BE2C (cell line): ENCODE data around the gene SLC9C1.

Experiments used
- DNase-seq: peaks from one replicate; pipeline ENCODE4 v3.0.0-alpha.2; 2020
- H3K27me3 ChIP-seq: fragments of 250-450 bp; sonication (Bioruptor Pico); 2 replicates; pipeline ENCODE4 v1.5.1; 2020; ENCODE audit warnings: mild to moderate bottlenecking
- H3K36me3 ChIP-seq: fragments of 250-450 bp; sonication (Bioruptor Pico); 2 replicates; pipeline ENCODE4 v1.5.1; 2020; ENCODE audit warnings: mild to moderate bottlenecking
- H3K4me1 ChIP-seq: fragments of 250-450 bp; sonication (Bioruptor Pico); 2 replicates; pipeline ENCODE4 v1.5.1; 2020
- H3K4me3 ChIP-seq: 2 replicates; pipeline ENCODE4 v1.5.1; 2011; ENCODE audit warnings: low read depth, low read length
- H3K9me3 ChIP-seq: fragments of 250-450 bp; sonication (Bioruptor Pico); 2 replicates; pipeline ENCODE4 v1.5.1; 2020
- CTCF ChIP-seq: IDR thresholded peaks from 2 replicates; pipeline ENCODE4 v1.5.1; 2012; ENCODE audit warnings: mild to moderate bottlenecking, low read depth, low read length

Gene SLC9C1

DNA sequence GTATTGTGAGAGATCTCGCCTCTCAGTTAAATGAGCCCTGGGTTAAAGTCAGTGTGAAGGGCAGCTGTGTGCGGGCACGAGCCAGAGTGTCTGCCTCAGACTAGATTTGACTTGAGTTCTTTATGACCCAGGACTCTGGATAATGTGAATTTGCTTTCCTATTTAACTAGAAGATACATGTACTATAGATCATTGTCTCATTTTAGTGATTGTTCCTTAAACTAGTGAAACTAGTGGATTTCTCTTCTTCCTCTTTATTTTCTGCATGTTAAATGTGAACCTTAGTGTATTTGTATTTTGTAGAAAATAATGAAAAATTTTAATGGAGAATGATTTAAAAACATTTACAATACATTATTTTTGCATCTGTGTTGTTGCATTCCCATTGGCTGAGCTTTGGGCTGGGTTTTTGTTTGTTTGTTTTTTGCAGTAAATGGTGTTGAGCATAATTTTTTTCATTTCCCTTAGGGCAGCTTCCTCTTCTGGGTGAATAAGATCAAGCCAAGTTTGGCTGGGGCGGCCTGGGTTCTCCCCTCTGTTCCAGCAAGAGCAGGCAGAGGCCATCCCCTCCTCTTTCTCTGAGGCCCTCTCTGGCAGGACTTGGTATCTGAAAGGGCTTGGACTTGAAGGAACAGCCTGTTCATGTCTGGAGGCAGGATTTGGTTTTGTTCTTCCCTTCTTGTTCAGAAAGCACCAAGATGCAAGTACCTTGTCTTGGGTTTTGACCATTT is 176.0 kb downstream of the SLC9C1 start:
- no peaks in the 10 kb centered on the region for H3K27me3 ChIP-seq
- TF ChIP-seq CTCF: no peak
- no peak for DNase-seq

GRCh38 chr3:112117415-112117814 is 176.6 kb downstream of the SLC9C1 start:
- H3K4me3 ChIP-seq: no peak overlapping the region
- TF ChIP-seq CTCF: no peak
- DNase-seq: no peak
- H3K27me3 ChIP-seq: no peaks in the 10 kb centered on the region
- H3K9me3 ChIP-seq: no peaks in the 10 kb centered on the region
- H3K4me1 ChIP-seq: no peaks in the 10 kb centered on the region
- no peaks in the 10 kb centered on the region for H3K36me3 ChIP-seq

More for the DNA sequence above, 176.0 kb downstream of the SLC9C1 start:
- no peak overlapping the region for H3K4me3 ChIP-seq
- no peaks in the 10 kb centered on the region for H3K9me3 ChIP-seq
- no peaks in the 10 kb centered on the region for H3K36me3 ChIP-seq
- no peaks in the 10 kb centered on the region for H3K4me1 ChIP-seq

- TF ChIP-seq CTCF: no peak
- no peaks in the 10 kb centered on the region for H3K36me3 ChIP-seq
- no peaks in the 10 kb centered on the region for H3K4me1 ChIP-seq
- no peaks in the 10 kb centered on the region for H3K27me3 ChIP-seq
- no peak for DNase-seq
- no peaks in the 10 kb centered on the region for H3K9me3 ChIP-seq
- no peak overlapping the region for H3K4me3 ChIP-seq
Measured at GRCh38 chr3:112116748-112117186, 177.2 kb downstream of the SLC9C1 start.

DNA sequence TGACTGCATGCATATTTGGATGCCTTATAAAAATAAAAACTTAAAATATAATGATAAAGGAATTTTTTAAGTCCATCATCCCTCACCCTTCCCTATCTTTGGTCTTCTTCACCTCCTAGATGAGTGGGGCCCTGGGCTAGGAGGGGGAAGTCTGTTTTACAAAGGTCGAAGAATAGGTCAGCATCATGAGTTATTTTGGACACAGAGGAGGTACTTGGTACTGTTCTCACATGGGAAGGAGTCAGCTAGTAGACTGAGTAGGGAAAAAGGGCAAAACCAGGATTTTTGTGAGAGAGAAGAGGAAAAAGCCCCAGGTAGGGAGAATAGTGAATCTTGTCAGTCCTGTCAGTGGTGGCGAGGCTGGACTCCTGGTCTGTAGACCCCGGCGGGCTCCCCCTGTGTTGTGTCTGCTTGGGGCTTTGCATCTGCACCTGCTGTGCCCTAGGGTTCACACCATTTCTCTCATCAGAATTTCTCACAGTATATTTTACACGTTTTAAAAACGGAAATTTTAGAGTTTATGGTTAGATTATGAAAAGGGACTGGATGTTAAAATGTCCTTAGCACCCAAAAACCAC is 178.1 kb downstream of the SLC9C1 start:
- Histone ChIP-seq H3K4me1 (no peaks in the 10 kb centered on the region), H3K36me3 (no peaks in the 10 kb centered on the region), H3K4me3 (no peak overlapping the region)

DNA sequence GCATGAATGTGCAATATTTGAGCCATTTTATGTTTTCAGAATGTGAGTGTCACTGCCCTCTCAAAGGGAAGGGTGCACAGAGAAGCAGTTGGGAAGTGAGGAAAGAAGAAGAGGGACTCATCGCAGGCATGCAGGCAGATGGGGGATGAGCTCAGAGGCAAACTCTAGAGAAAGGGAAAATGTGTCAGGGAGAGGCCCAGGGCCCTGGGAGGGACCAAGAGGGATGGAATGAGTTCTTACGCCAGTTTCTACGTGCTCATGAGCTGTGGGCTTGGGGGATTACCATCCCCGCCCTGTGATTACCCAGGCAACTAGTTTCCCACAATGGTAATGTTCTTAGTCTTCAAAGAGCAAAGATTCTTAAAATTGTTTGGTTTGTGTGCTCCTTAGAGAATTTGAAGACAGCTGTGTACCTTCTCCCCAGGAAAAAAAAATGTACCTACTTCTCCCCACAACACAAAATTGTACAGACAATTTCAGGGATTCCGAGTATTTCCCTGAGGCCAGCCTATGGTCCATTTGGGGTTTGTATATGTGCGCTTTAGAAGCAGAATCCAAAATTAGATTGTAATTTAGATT is 178.8 kb downstream of the SLC9C1 start:
- no peak for TF ChIP-seq CTCF
- Histone ChIP-seq H3K36me3 (no peaks in the 10 kb centered on the region), H3K4me3 (no peak overlapping the region), H3K4me1 (no peaks in the 10 kb centered on the region), H3K27me3 (no peaks in the 10 kb centered on the region), H3K9me3 (no peaks in the 10 kb centered on the region)
- DNase-seq: no peak

More for the DNA sequence above, 178.1 kb downstream of the SLC9C1 start:
- DNase-seq: no peak
- Histone ChIP-seq H3K27me3 (no peaks in the 10 kb centered on the region), H3K9me3 (no peaks in the 10 kb centered on the region)
- no peak for TF ChIP-seq CTCF

DNA sequence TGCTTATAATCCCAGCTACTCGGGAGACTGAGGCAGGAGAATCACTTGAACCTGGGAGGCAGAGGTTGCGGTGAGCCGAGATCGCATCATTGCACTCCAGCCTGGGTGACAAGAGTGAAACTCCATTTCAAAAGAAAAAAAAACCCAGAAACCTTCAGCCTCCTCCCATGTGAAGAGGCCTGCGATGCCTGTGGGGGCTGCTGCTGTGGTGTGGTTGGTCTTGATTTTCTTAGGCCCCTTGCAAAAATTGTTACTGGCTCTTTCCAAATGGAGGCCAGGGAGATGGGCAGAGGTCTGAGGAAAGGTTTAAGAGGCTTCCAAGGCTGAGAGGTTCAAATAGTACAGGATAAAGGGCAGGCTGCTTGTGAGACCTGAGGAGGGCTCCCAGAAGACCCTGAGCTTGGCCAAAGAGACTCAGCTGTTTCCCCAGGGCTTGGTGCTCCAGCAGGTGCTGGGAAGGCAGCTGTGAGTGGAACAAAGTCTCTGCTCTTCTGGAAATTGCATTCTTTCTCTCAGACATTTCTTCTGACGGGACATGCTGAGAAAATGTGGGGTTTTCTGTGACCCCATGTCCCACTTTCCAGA is 179.3 kb downstream of the SLC9C1 start:
- no peak for DNase-seq
- no peak for TF ChIP-seq CTCF
- H3K4me3 ChIP-seq: no peak overlapping the region
- no peaks in the 10 kb centered on the region for H3K4me1 ChIP-seq
- H3K36me3 ChIP-seq: no peaks in the 10 kb centered on the region
- H3K9me3 ChIP-seq: no peaks in the 10 kb centered on the region
- H3K27me3 ChIP-seq: no peaks in the 10 kb centered on the region
